Liver (tissue), 3 donors: Measurements from ENCODE around the gene GALNT10.

ENCODE experiments used
- ATF3 ChIP-seq: IDR thresholded peaks from 2 replicates; pipeline ENCODE4 v1.6.1; 2016; ENCODE audit warnings: antibody characterized with exemption
- CTCF ChIP-seq: fragments of 150-350 bp; IDR thresholded peaks from 2 replicates; pipeline ENCODE4 v1.5.1; 2017; ENCODE audit warnings: improper control_type of control experiment, low read depth, low read length; ENCODE audit not compliant: missing input control
- EGR1 ChIP-seq, 2 donors: IDR thresholded peaks; 2 replicates each; pipeline ENCODE4 v1.6.1; 2016 to 2018; ENCODE audit warnings: antibody characterized with exemption in 2 of 2, low read depth in 2 of 2
- FOXA1 ChIP-seq: IDR thresholded peaks from 2 replicates; pipeline ENCODE4 v1.6.1; 2016; ENCODE audit warnings: antibody characterized with exemption
- FOXA2 ChIP-seq: IDR thresholded peaks from 2 replicates; pipeline ENCODE4 v1.6.1; 2016; ENCODE audit warnings: antibody characterized with exemption
- GABPA ChIP-seq, 2 donors: IDR thresholded peaks in 1 of 2; conservative IDR thresholded peaks in 1 of 2; 2 replicates each; pipeline ENCODE4 v1.6.1; 2016; ENCODE audit warnings: antibody characterized with exemption in 2 of 2, mild to moderate bottlenecking in 1 of 2, moderate library complexity in 1 of 2
- JUND ChIP-seq, 2 donors: IDR thresholded peaks; 2 replicates each; pipeline ENCODE4 v1.6.1; 2016; ENCODE audit warnings: antibody characterized with exemption in 2 of 2
- MAX ChIP-seq: IDR thresholded peaks from 2 replicates; pipeline ENCODE4 v1.6.1; 2016; ENCODE audit warnings: antibody characterized with exemption
- RAD21 ChIP-seq, 2 donors: IDR thresholded peaks; 2 replicates each; pipeline ENCODE4 v1.6.1; 2016; ENCODE audit warnings: antibody characterized with exemption in 2 of 2, mild to moderate bottlenecking in 2 of 2
- REST ChIP-seq: IDR thresholded peaks from 2 replicates; pipeline ENCODE4 v1.6.1; 2016; ENCODE audit warnings: antibody characterized with exemption, mild to moderate bottlenecking
- TAF1 ChIP-seq: conservative IDR thresholded peaks from 2 replicates; pipeline ENCODE4 v1.6.1; 2016; ENCODE audit warnings: antibody characterized with exemption, mild to moderate bottlenecking
- YY1 ChIP-seq: IDR thresholded peaks from 2 replicates; pipeline ENCODE4 v1.6.1; 2016; ENCODE audit warnings: antibody characterized with exemption, mild to moderate bottlenecking
- ZBTB33 ChIP-seq: IDR thresholded peaks from 2 replicates; pipeline ENCODE4 v1.6.1; 2016; ENCODE audit warnings: antibody characterized with exemption
- donor health status: healthy.
- donor health status: healthy.

- TF ChIP-seq CTCF (no peak), TAF1 (no peak), RAD21 (IDR thresholded peaks at IDR 0.05) (no peak), FOXA1 (no peak), YY1 (no peak), GABPA (IDR thresholded peaks at IDR 0.05 in 1 of 2, conservative IDR thresholded peaks at IDR 0.05 in 1 of 2) (no peak), MAX (no peak), REST (no peak), ATF3 (no peak), JUND (IDR thresholded peaks at IDR 0.05) (no peak), EGR1 (IDR thresholded peaks at IDR 0.05; ENCODE audit: low read depth in 2 of 2) (no peak), FOXA2 (no peak), ZBTB33 (no peak)
Measured at GRCh38 chr5:154412316-154412715, 221.8 kb downstream of the GALNT10 start.
